Hepatic stellate cell (primary cell): ENCODE data around the gene SUFU.

Experiments
- DNase-seq: peaks from one replicate; pipeline ENCODE4 v3.0.0; 2011; ENCODE audit warnings: low spot score

Gene SUFU

DNA sequence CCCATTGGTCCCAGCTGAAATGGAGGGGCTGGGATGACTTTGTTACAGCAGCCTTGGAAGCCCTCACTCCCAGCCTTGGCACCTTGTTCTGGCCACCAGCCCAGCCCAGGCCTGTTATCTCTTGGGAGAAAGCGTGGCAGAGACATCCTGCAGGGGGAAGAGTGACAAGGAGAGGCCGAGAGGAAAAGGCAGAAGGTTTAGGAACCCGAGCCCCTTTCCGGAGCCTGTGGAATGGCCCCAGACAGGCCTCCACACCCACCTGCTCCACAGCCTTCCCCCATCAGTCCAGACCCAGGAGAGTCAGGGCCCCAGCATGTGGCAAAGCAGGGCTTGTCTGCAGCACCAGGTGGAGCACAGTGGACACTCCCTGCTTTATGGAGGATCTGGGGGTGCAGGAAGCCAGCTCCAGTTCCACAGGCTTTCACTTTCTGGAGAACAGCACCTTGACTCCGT, 116.4 kb downstream of the SUFU start:
- no peak for DNase-seq

DNA sequence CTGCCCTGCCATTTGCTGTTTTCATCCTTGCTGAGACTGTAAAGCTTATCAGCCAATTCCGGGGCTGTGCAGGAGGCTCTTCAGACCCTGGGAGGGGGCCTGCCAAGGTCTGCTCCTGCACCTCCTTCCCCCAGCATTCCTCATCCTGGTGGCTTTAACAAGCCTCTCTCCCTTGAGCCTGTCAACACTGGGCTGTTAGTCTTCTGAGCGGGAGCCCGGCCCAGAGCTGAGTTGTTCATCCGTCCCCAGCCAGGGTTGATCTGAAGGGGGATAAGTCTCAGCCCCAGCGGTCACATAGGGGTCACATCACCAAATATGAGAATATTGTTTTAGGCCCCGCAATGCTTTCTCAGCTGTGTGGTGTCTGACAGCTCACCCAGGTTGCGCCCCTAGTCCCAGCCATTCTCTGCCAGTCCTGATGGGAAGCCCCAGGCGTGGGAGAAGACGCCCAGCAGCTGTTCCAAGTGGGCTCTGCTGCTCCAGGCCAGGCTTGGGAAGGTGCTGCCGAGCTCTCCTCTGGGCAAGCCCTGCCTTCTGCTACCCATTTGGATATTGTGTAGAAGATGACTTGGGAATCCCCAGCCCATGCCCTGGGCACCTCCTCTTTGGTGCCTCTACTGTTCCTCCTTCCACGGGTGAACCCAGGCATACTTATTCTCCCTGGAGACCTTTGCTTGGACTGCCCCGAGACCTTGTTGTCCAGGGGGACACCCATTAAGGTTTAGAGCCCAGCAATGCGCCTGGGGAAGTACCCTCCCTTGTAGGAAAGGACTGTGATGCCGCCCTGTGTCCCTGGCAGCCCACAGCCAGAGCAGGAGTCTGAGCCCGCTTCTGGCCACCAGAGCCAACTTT, 117.0 kb downstream of the SUFU start:
- no peak for DNase-seq

DNA sequence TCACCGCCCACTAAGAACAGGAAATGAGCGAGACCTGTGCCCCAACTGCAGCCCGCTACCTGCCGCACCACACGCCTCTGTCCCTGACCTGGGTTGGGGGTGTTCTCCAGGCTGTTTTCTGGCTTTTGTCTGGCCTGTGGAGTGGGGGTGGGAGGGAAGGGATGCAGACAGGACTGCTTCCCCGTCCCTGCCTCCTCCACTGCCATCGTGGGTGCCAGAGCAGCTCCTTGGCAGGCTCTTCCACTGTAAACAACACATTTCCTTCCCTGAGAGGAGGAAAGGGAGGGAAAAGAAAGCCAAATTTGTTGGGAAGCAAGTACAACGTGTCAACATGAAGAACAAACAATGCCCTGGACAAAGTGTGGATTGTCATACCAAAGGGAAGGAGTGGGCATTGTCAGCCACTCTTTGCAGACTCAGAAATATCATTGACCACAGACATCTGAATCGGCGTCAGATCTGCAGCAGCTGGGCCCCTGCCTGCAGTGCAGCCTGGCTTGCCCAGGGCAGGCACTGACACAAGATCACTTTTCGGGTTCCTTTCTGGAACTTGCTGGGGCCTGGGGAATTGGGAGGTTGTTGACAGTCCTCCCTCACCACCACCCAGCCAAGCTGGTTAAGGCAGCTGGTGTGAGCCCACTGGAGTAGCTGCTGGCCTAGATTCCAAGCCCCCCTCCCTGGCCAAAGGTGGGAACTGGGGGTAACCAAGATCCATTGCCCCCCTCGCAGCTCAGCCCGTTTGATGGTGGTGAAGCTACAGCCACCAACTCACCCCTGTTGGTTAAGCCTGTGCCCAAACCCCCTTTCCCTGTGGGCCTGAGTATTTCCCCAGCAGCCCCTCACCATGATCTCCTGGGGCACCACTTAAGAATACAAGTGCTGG, 117.9 kb downstream of the SUFU start:
- no peak for DNase-seq

DNA sequence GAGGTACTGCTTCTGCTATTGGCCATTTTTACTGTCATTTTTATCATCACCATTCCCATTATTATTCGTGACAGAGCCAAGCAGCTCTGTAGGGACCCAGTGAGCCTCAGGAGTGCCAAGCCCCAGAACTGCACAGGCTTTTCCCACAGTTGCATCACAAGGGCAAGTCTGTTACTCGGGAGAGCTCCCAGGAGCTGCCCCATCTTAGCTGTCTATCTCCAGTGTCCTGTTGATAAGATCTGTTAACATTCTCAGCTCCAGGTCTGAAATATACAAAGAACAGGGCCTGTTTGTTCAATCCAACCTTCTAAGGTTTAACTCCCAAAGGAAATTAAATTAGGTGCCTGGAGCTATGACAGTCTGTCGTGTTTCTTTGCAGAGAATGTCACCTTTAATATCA, 120.3 kb downstream of the SUFU start:
- no peak for DNase-seq

DNA sequence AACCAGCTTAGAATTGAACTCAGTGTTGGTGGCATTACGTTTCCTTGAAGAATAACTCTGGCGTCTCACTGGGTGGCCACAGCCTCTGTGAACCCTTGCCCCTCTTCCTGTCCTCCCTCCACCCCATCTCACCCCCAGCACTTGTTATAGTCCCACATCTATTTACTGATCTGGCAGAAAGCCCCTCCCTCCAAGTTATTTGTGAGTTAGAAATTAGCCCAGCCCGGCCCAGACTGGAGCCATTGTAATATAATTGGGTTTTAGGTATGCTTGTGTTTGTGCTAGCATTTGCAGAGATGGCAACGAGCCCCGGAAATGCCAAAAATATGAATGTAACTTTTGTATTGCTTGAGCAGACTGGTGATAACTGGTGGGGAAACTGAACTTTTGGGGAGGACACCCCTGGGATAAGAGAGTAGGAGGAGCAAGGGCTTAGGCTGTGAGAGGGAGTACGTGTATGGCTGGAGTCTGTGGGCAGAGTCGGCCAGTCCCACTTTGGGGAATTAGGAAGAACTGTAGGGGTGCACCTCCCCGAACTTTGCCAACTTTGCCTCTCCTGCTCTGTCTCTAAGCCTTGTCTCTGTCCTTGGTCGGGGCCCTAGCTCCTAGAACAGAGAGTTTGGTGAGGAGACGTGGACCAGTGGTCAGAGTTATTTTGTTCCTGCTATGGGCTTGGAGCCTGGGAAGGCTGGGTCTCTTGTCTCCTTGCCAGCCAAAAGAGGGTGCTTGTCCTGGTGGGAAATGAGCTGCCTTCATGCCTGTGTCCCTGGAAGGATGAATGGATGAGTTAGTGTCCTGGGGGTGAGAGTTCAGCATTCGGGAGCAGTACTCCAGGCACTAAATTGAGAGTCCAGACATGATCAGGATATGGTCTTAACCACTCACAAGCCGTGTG, 121.2 kb downstream of the SUFU start:
- peak; percentile 45 for DNase-seq

DNA sequence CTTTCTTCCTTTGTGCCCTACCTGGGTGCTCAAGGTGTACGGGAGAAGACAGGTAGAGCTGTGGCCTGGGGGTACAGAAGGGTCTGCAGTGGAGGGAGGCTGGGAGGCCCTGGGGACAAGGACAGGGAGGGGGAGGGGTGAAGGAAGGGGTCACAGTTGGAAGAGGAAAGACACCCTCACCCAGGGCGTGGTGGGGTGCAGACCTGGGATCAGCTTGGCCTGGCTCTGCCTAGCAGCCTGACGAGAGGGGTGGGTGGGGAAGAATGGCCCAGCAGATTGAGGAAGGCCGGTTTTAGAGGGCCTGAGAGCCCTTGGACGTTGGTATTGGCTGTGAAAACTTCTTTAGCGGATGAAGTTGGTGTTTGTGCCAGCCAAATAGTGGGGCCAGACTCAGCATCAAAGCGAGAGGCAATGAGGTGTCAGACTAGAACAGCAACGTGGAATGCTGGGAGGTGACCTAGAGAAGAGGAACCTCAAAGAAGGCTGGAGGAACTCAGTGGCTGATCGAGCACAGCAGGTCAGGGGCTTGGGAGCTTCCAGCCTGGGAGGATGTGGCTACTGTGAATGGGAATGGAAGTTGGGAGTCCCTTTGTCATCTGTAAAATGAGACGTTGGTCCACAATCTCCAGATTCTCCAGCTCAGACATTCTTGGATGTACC, 122.4 kb downstream of the SUFU start:
- DNase-seq, result no peak

DNA sequence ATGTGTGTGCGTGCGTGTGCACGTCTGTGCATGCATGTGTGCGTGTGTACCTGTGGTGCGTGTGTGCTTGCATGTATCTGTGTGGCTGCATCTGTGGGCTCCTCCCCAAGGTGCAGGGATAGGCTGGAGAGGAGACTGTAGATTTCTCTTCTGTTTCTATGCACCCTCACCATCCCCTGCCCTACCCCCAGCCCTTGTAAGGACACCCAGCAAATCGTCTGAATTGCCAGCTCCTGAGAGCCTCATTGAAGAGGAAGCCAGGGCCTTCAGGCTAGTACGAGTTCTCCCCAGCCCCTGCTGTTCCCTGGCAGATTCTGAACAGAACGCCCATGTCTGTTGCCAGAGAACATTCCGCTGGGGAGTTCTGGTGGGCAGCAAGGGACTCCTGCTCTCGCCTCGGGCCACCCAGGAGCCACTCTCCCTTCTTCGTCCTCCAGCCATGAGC, 123.5 kb downstream of the SUFU start:
- DNase-seq, result no peak

DNA sequence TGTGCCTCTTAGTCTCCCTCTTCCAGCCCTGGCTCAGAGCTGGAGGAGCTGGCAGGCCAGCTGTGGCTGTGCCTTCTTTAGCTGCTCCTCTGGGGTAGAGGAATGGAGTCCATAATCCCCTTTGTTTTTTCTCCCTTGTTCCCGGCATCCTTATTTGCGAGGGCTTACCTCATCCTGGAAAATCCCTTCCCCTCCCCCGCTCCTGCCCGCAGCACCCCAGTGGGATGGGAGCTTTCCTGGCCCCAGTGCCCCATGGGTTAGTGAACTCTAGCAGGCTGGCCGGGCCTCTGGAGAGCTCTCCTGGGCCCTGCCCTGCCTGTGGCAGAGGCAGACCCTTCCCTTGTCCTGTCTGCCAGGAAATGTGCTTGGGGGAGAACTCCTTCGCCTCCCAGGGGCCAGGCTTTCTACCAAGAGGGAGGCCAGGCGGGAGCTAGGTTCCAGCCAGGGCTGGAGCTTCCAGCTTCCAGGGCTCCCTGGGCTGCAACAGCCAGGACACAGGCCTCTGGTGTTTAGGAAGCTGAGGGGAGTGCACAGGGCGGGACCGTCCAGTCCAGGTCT, 124.0 kb downstream of the SUFU start:
- DNase-seq, result peak; percentile 81

DNA sequence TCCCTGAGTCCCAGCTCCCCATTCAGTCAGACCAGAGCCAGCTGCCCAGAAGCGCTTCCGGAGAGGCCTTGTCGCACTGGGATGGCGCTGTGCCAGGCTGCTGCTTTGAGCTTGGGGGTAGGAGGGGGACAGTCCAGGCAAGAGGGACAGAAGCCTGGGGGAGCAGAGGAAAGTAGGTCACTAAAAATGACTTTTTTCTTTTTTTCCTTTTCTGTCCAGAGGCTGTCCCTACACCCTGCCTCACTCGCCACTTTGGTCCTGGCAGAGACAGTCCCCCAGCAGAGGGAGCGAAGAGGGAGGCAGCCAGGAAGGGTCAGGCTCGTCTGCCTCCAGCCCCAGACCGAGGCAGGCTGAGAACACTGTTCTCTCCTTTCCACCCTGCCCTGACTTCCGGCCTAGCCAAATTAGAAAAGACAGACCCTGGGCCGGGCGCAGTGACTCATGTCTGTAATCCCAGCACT, 124.7 kb downstream of the SUFU start:
- DNase-seq, result no peak

DNA sequence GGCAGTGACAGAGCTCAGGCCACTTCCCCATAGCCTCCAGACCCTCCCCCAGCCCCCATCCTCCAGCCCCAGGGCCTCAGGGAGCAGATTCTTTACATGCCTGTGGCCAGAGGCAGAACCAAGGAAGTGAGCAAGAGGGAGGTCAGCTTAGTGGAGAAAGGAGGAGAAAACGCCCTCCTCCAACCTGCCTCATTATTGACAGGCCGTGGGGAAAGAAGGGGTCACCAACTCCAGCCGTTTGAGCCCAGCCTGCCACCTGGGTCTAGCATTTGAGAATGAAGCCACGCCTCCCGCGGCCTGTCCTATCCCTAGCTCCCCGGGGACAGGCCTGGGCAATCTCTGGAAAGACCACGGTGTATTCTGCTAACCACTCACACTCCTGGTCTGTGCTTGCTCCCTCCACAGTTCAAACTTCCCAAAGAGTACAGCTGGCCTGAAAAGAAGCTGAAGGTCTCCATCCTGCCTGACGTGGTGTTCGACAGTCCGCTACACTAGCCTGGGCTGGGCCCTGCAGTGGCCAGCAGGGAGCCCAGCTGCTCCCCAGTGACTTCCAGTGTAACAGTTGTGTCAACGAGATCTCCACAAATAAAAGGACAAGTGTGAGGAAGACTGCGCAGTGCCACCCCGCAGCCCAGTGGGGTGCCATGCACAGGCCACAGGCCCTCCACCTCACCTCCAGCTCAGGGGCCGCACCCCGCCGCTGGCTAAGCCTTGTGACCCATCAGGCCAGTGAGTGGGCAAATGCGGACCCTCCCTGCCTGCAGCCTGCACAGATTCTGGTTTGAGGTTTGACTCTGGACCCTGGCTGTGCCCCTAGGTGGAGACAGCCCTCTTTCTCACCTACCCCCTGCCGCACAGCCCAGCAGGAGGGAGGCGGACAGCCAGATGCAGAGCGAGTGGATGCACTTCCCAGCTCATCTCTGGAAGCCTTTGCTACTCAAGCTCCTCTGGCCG, 126.2 kb downstream of the SUFU start:
- peak; percentile 93 for DNase-seq

DNA sequence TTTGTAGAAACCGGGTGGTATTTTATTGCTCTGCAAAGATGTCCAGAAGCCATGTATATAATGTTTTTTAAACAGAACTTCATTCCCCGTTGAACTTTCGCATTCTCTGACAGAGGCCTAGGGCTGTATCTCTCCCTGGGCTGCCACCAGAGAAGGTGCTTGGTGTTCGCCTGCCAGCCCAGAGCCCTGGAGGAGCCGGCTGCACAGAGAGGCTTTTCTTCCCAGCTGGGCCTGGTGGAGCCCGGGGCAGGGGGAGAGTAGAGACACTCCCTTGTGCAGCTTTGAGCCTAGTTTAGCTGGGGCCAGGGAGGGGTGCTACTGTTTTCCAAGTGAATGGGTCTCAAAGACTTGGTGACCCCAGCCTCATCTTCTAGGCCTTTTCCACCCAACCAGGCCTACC, 126.9 kb downstream of the SUFU start:
- no peak for DNase-seq

DNA sequence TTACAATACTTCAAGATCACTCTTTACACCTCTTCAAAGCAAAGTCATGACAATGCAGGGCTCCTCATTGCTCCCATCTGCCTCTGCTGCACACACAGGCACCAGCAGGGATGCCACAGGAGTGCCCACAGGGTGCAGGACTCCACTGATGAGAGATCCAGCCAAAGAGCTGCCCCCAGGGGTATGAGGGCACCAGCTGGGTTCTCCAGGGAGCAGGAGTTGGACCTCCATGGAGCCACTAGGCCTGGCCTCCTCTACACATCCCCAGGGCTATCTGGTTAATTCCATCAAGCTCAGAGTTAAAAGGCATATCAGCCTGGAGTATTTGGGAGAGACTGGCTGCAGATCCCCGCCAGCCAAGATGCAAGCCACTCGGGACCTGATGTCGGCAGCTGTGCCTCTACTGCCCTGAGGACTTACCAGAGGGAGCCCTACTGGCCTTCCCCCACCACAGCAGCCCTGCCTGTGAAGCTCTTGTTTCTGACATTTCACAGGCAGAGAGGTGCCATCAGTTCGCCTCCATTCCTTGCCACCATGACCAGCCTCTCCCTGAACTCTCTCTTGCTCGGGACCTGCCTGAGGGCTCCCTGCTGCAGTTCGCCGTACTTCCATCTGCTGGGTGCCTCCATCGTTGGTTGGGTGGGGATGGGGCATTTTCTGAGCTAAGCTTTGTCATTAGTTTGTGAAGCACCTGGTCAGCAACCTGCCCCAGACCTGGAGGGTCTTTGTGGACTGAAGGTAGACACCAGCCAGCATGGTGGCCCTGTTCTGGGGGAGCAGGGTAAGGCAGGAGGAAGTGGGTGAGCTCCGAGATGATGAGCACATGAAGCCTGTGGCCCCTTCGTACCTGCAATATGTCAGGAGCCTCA, 128.0 kb downstream of the SUFU start:
- no peak for DNase-seq

DNA sequence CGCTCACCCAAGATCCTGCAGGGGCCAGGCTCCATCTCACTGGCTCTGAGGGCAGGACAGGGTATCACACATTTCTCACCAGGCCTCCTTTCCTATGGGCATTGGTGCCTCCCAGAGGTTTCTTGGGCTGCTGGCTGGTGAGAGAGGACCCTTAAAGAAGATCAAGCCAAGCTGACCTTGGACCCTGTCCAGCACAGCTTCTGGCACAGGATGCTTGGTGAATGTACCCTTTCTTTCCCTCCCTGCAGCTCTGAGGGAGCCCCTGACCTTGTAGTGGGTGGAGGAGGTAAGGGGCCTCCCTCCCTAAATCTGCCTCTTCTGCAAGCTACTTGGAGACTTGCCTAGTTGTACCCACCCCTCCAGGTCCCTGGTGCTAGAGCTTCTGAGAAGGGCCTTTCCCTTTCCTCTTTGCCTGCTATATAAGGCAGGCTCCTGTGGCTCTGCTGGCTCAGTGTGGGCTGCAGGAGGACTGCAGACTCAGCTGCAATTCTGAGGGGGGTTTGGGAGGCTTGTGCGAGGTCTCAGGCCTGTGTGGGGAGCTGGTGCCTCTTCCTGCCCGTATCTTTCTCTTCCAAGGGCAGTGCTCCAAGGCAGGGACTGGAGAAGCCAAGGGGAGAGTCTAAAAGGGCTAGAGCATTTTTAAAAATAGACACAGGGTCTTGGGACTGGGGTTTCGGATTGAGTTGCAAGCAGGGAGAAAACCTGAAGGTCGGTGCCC, 128.8 kb downstream of the SUFU start:
- no peak for DNase-seq

DNA sequence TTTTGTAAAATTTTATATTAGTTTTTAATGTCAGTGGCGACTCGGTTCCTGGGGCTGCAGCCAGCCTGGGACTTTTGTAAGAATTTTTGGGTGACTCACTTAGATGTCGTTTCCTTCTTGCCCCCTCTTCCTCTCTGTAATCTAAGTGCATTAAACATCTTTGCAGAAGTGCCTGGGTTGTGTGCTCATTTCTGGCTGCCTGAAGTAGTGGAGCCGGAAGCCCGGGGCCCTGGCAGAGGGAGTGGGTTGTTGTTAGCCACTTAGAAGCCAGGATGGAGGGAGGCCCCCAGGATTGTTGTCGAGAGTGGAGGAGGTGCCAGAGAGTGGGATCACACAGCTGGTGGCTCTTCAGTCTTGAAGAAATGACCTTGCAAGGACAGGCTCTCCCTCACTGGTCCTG, 129.5 kb downstream of the SUFU start:
- DNase-seq, result no peak

DNA sequence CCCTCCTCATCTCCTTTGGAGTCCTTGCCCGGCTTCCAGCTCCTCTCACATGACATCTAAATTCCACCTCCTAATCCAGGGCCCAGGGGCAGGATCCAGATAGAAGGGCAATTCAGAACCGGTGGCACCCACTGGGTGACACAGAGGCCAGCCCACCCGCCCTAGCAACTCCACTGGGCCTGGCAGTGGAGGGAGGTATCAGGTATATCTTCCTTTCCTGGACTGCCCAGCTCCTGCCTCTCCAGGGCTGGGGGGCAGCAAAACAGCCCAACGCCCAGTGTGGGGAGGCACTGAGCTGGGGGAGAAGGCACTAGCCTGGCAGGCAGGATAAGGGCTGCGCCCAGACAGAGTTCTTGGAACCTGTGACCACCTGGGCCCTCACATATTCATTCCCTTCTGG, 130.1 kb downstream of the SUFU start:
- DNase-seq, result no peak

DNA sequence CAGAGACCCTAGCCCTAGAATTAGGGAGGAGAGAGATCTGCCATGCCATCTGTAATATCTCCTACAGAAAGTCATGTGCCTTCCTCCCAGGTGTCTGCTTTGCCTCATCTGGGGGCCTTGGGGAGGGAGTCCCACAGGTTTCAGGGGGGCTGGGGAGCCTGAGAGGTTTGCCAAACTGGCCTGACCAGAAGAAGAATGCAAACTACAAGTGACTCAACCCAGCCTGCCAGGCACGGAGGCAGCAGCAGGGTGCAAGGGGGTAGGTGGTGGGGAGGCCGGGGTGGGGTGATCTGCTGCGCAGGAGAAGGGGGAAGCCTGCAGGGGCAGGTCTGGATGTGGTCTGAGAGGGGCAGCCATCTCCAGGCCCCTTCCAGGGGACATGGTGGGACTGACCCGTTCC, 130.9 kb downstream of the SUFU start:
- no peak for DNase-seq

DNA sequence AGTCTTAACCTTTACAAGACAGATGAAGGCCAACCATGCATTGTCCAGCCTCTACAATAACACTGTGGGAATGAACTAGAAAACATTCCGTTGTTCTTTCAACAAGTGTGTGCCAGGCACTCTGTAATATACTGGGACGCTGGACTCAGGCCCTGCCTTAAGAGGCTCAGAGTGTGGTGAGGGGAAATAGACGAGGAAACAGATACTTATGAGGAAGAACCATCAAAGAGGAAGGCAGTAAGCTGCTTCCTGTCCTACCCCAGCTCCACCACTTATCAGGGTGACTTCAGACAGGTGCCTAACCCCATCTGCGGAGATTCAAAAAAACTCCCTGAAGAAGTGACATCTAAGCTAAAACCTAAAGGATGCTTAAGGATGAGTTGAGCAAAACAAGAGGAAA, 131.6 kb downstream of the SUFU start:
- no peak for DNase-seq

DNA sequence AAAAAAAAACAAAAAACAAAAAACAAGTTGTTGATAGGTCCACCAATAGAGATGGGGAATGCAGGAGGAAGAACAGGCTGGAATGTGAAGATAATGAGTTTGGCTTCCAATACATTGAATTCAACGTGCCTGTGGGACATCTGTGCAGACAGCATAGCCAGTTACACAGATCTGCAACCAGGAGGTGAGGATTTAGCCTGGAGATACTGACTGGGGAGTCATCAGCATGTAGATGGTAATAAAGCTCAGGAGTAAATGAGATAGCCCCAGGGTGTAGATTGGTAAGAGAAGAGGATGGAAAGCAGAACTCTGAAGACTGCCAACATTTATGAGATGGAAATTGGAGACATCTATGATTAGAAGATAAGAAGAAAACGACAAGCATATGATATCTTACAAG, 135.8 kb downstream of the SUFU start:
- DNase-seq, result no peak
